ENCODE data around the gene CCDC149.

The CCDC149 gene

DNA sequence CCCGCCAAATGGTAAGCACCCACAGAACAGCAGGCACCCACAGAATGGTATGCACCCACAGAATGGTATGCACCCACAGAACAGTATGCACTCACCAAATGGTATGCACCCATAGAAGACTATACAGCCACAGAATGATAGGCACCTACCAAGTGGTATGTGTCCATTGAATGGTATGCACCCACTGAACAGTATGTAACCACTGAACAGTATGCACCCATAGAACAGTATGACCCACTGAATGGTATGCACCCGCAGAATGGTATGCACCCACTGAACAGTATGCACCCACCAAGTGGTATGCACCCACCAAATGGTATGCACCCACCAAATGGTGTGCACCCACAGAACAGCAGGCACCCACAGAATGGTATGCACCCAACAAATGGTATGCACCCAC is 40.1 kb downstream of the CCDC149 start:
- TF ChIP-seq CTCF (IDR thresholded peaks at IDR 0.05; ENCODE audit: borderline replicate concordance, insufficient read depth, low read depth, low read length) = no peak
- no peak overlapping the region for H3K4me3 ChIP-seq (ENCODE audit: low read depth, low read length)

GRCh38 chr4:24871210-24871609 is 41.6 kb downstream of the CCDC149 start:
- H3K4me3 ChIP-seq (ENCODE audit: low read depth, low read length) = no peak overlapping the region
- no peak for TF ChIP-seq CTCF (IDR thresholded peaks at IDR 0.05; ENCODE audit: borderline replicate concordance, insufficient read depth, low read depth, low read length)

DNA sequence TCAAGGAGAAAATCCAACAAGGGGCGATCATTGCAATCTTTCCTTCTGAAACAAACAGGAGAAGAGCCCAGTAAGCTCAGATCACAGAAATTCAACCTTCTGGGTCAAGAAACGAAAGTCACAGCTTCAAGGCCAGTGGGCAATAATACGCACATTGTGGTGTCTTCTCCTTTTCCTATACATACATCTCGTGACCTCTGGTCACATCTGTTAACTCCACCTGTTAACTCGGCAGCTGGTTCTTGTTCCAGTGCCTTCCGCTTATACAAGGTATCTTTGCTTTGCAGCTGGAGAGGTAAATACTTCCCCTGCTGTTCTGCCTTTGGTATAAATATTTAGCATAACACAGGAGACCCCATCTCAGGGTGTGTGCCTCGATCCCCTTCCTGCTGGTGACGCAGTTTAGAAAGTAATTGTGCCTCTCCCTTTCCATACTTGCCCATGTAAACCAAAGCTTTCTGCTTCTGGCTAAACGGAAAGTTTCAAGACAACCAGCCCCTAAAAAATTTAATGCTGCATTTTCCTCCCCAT is 45.0 kb downstream of the CCDC149 start:
- no peak for TF ChIP-seq CTCF (IDR thresholded peaks at IDR 0.05; ENCODE audit: borderline replicate concordance, insufficient read depth, low read depth, low read length)
- H3K4me3 ChIP-seq (ENCODE audit: low read depth, low read length) = no peak overlapping the region

DNA sequence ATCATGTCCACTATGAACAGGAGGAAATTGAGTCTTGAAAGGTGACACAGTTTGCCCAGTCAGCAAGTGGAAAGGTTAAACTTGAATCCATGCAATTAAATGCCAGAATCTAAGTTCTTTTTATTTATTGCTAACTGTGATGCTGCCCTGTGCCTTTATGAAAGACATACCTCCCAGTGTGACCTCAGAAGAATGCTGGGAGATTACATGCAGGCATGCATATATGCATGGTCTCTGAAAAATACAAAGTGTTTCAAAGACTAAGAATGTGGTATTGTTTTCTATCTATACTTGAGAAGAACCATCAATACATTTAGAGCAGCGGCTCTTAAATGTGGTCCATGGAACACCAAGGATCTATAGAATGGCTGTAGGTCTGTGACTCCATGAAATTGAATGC is 45.6 kb downstream of the CCDC149 start:
- no peak for TF ChIP-seq CTCF (IDR thresholded peaks at IDR 0.05; ENCODE audit: borderline replicate concordance, insufficient read depth, low read depth, low read length)

GRCh38 chr4:24865401-24865800 is 47.4 kb downstream of the CCDC149 start:
- H3K4me3 ChIP-seq (ENCODE audit: low read depth, low read length) = no peak overlapping the region
- no peak for TF ChIP-seq CTCF (IDR thresholded peaks at IDR 0.05; ENCODE audit: borderline replicate concordance, insufficient read depth, low read depth, low read length)

More for the DNA sequence above, 45.6 kb downstream of the CCDC149 start:
- H3K4me3 ChIP-seq (ENCODE audit: low read depth, low read length) = no peak overlapping the region

GRCh38 chr4:24863799-24864198 is 49.0 kb downstream of the CCDC149 start:
- TF ChIP-seq CTCF (IDR thresholded peaks at IDR 0.05; ENCODE audit: borderline replicate concordance, insufficient read depth, low read depth, low read length) = no peak
- no peak overlapping the region for H3K4me3 ChIP-seq (ENCODE audit: low read depth, low read length)

DNA sequence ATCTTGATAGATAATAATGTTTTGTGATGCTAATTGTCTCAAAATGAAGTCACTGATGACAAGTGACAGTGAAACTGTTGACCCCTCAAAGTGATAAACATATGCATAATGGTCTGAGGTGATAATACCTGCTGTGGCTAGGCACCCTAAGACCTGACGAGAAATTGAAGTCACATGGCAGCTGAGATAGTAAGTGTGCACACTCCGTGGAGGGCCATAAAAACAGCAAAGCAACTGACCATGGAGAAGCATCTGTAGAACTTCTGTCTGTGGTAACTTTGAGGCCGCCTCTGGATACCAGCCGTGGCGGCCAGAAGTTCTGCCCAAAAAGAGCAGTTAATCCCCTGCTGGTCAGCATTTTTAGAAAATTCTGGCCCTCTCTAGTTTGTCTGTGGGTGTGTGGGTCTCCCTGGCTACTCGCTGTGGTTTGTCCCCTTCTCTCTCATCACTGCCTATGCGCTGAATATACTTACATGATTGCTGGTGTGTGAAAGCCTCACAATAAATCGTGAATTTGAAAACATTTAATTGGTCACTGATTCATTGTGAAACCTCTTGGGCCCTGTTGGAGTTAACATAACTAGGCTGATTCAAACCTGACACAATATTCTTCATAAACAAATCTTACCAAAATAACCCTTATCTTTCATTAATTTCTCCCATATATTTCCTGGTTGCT is 50.6 kb downstream of the CCDC149 start:
- no peak overlapping the region for H3K4me3 ChIP-seq (ENCODE audit: low read depth, low read length)
- TF ChIP-seq CTCF (IDR thresholded peaks at IDR 0.05; ENCODE audit: borderline replicate concordance, insufficient read depth, low read depth, low read length) = no peak
